ENCODE results near the gene SNAP91.
"Not testable (repeated sequence)": the region's sequence is repeated elsewhere in the genome, so short reads cannot be mapped to it uniquely, and the experiment has no call there.

GRCh38 chr6:83629908-83630307 is 79.0 kb downstream of the SNAP91 start:
- not testable (repeated sequence) for TF ChIP-seq CTCF (IDR thresholded peaks at IDR 0.05); ZFX (IDR thresholded peaks at IDR 0.05; ENCODE audit: borderline replicate concordance)
